ENCODE results near the gene CHN1. TPM values are rescaled to one million over a fixed set of nuclear protein-coding genes. Genes with fewer than 3 reads are reported as not detected.

The CHN1 gene
- polyA plus RNA-seq, 12 donors = 8.7 to 21.2 (median 14.5) TPM; not detected in 1

GRCh38 chr2:175012516-175012915 lies 7.3 kb upstream of the CHN1 start:
- no peak for DNase-seq

GRCh38 chr2:175011505-175011904 lies 6.3 kb upstream of the CHN1 start:
- no peak for DNase-seq

- DNase-seq = no peak
Observed at GRCh38 chr2:175010848-175011254, 5.7 kb upstream of the CHN1 start.

- no peak for DNase-seq
Observed at GRCh38 chr2:175009917-175010621, 4.9 kb upstream of the CHN1 start.

GRCh38 chr2:175008801-175009495 lies 3.8 kb upstream of the CHN1 start:
- DNase-seq = no peak

GRCh38 chr2:175008009-175008408 lies 2.8 kb upstream of the CHN1 start:
- no peak for DNase-seq

- no peak for DNase-seq
Observed at GRCh38 chr2:175007510-175007909, 2.3 kb upstream of the CHN1 start.

GRCh38 chr2:175006281-175006680 lies 1.1 kb upstream of the CHN1 start:
- DNase-seq = no peak

GRCh38 chr2:175005733-175006264 lies 618 bp upstream of the CHN1 start:
- DNase-seq = no peak

- DNase-seq = no peak
Observed at GRCh38 chr2:175004730-175004979, 526 bp downstream of the CHN1 start.

- no peak for DNase-seq
Observed at GRCh38 chr2:175003875-175004729, 1.1 kb downstream of the CHN1 start.

- DNase-seq = no peak
Observed at GRCh38 chr2:175002547-175003274, 2.5 kb downstream of the CHN1 start.

GRCh38 chr2:175001566-175001965 lies 3.6 kb downstream of the CHN1 start:
- DNase-seq = no peak

GRCh38 chr2:174997110-174997509 lies 8.1 kb downstream of the CHN1 start:
- DNase-seq = no peak

- DNase-seq = no peak
Observed at GRCh38 chr2:174996622-174997021, 8.6 kb downstream of the CHN1 start.

GRCh38 chr2:174994381-174994780 lies 10.8 kb downstream of the CHN1 start:
- DNase-seq = no peak

- DNase-seq = no peak
Observed at GRCh38 chr2:174992886-174993285, 12.3 kb downstream of the CHN1 start.

- no peak for DNase-seq
Observed at GRCh38 chr2:174985614-174986013, 19.6 kb downstream of the CHN1 start.

- no peak for DNase-seq
Observed at GRCh38 chr2:174984561-174984960, 20.6 kb downstream of the CHN1 start.

- no peak for DNase-seq
Observed at GRCh38 chr2:174981331-174981730, 23.9 kb downstream of the CHN1 start.

GRCh38 chr2:174979996-174980395 lies 25.2 kb downstream of the CHN1 start:
- DNase-seq = no peak

GRCh38 chr2:174977364-174977763 lies 27.8 kb downstream of the CHN1 start:
- DNase-seq = no peak
